DOHH2 (cell line): Measurements from ENCODE around the gene COL5A1.

ENCODE experiments used
- H3F3A ChIP-seq: fragments of 200-600 bp; sonication (generic), shearing (Covaris generic); 2 replicates; pipeline ENCODE4 v1.6.0; 2016; ENCODE audit warnings: antibody characterized with exemption, mild to moderate bottlenecking; ENCODE audit not compliant: control insufficient read depth, insufficient read depth
- H3K27ac ChIP-seq: fragments of 200-600 bp; sonication (generic); 2 replicates; pipeline ENCODE4 v1.5.1; 2014; ENCODE audit warnings: low read depth, mild to moderate bottlenecking, low read length, moderate library complexity
- H3K27me3 ChIP-seq: fragments of 200-600 bp; sonication (generic); 2 replicates; pipeline ENCODE4 v1.6.1; 2014; ENCODE audit warnings: mild to moderate bottlenecking, low read length, mixed read lengths; ENCODE audit not compliant: control insufficient read depth
- H3K36me3 ChIP-seq: fragments of 200-600 bp; sonication (generic); 2 replicates; pipeline ENCODE4 v1.6.1; 2014; ENCODE audit warnings: mild to moderate bottlenecking, low read length, moderate library complexity, mixed read lengths; ENCODE audit not compliant: control insufficient read depth
- H3K4me1 ChIP-seq: fragments of 200-600 bp; sonication (generic); 2 replicates; pipeline ENCODE4 v1.6.1; 2014; ENCODE audit warnings: mild to moderate bottlenecking, low read length, mixed read lengths; ENCODE audit not compliant: control insufficient read depth
- H3K4me2 ChIP-seq: fragments of 200-600 bp; sonication (generic); 2 replicates; pipeline ENCODE4 v1.6.0; 2014; ENCODE audit warnings: mild to moderate bottlenecking, low read length, moderate library complexity
- H3K4me3 ChIP-seq: fragments of 200-600 bp; sonication (generic); 2 replicates; pipeline ENCODE4 v1.5.1; 2014; ENCODE audit warnings: mild to moderate bottlenecking, low read length, mixed read lengths
- H3K79me2 ChIP-seq: fragments of 200-600 bp; sonication (generic); 2 replicates; pipeline ENCODE4 v1.6.1; 2014; ENCODE audit warnings: mild to moderate bottlenecking, low read length, mixed read lengths; ENCODE audit not compliant: control insufficient read depth
- H3K9me2 ChIP-seq: fragments of 200-600 bp; sonication (generic); replicated peaks from 2 replicates; pipeline ENCODE4 v1.6.1; 2014; ENCODE audit warnings: mild to moderate bottlenecking, low read length, mixed read lengths; ENCODE audit not compliant: control insufficient read depth
- H3K9me3 ChIP-seq: fragments of 200-600 bp; sonication (generic); 2 replicates; pipeline ENCODE4 v1.6.1; 2014; ENCODE audit warnings: antibody characterized with exemption, low read length, mixed read lengths; ENCODE audit not compliant: control insufficient read depth, insufficient read depth
- H4K20me1 ChIP-seq: fragments of 200-600 bp; sonication (generic); 2 replicates; pipeline ENCODE4 v1.6.0; 2014; ENCODE audit warnings: low read depth, mild to moderate bottlenecking, antibody characterized with exemption, low read length, moderate library complexity; ENCODE audit not compliant: control insufficient read depth, insufficient read depth
- CTCF ChIP-seq: fragments of 200-600 bp; sonication (generic); IDR thresholded peaks from one replicate; pipeline ENCODE4 v1.5.1; 2014; ENCODE audit warnings: antibody characterized with exemption, mild to moderate bottlenecking, low read depth, low read length; ENCODE audit not compliant: poor library complexity, severe bottlenecking
- EZH2phosphoT487 ChIP-seq: fragments of 200-600 bp; sonication (generic); IDR thresholded peaks from 2 replicates; pipeline ENCODE4 v1.6.1; 2017; ENCODE audit warnings: borderline replicate concordance, mild to moderate bottlenecking, antibody characterized with exemption, low read length, moderate library complexity, mixed read lengths

The COL5A1 gene

GRCh38 chr9:134822541-134822940 lies 180.9 kb downstream of the COL5A1 start:
- no peaks in the 10 kb centered on the region for H3K9me3 ChIP-seq
- no peak for TF ChIP-seq CTCF
- no peak for TF ChIP-seq EZH2phosphoT487
- no peaks in the 10 kb centered on the region for H3K79me2 ChIP-seq
- H3F3A ChIP-seq, result no peaks in the 10 kb centered on the region
- H3K4me3 ChIP-seq, result no peak overlapping the region
- no peaks in the 10 kb centered on the region for H3K36me3 ChIP-seq
- H3K9me2 ChIP-seq, result no peaks in the 10 kb centered on the region
- H3K4me1 ChIP-seq, result no peaks in the 10 kb centered on the region
- no peak overlapping the region for H3K27ac ChIP-seq
- no peak overlapping the region for H3K4me2 ChIP-seq
- no peaks in the 10 kb centered on the region for H4K20me1 ChIP-seq
- H3K27me3 ChIP-seq, result no peaks in the 10 kb centered on the region

GRCh38 chr9:134823623-134824022 lies 182.0 kb downstream of the COL5A1 start:
- Histone ChIP-seq H3K36me3 (no peaks in the 10 kb centered on the region), H3K79me2 (no peaks in the 10 kb centered on the region), H4K20me1 (no peaks in the 10 kb centered on the region), H3K4me2 (no peak overlapping the region), H3K9me3 (no peaks in the 10 kb centered on the region), H3K27me3 (no peaks in the 10 kb centered on the region), H3F3A (no peaks in the 10 kb centered on the region), H3K27ac (no peak overlapping the region), H3K9me2 (no peaks in the 10 kb centered on the region), H3K4me1 (no peaks in the 10 kb centered on the region), H3K4me3 (no peak overlapping the region)
- TF ChIP-seq CTCF (no peak), EZH2phosphoT487 (no peak)

- TF ChIP-seq EZH2phosphoT487, result no peak
- no peak overlapping the region for H3K27ac ChIP-seq
- H3K4me1 ChIP-seq, result no peaks in the 10 kb centered on the region
- no peak overlapping the region for H3K4me3 ChIP-seq
- H3K79me2 ChIP-seq, result no peaks in the 10 kb centered on the region
- no peaks in the 10 kb centered on the region for H3K9me2 ChIP-seq
- no peaks in the 10 kb centered on the region for H3K27me3 ChIP-seq
- H3K9me3 ChIP-seq, result no peaks in the 10 kb centered on the region
- H3K36me3 ChIP-seq, result no peaks in the 10 kb centered on the region
- H3F3A ChIP-seq, result no peaks in the 10 kb centered on the region
- H3K4me2 ChIP-seq, result no peak overlapping the region
- H4K20me1 ChIP-seq, result no peaks in the 10 kb centered on the region
Measured at GRCh38 chr9:134824583-134824982, 183.0 kb downstream of the COL5A1 start.

GRCh38 chr9:134825025-134825424 lies 183.4 kb downstream of the COL5A1 start:
- Histone ChIP-seq H3K36me3 (no peaks in the 10 kb centered on the region), H3K27me3 (no peaks in the 10 kb centered on the region)

More at GRCh38 chr9:134825025-134825424, 183.4 kb downstream of the COL5A1 start:
- no peak overlapping the region for H3K27ac ChIP-seq
- H3F3A ChIP-seq, result no peaks in the 10 kb centered on the region
- H3K9me3 ChIP-seq, result no peaks in the 10 kb centered on the region
- TF ChIP-seq EZH2phosphoT487 (no peak), CTCF (no peak)
- H3K79me2 ChIP-seq, result no peaks in the 10 kb centered on the region
- no peaks in the 10 kb centered on the region for H3K4me1 ChIP-seq
- no peak overlapping the region for H3K4me2 ChIP-seq
- no peaks in the 10 kb centered on the region for H4K20me1 ChIP-seq
- H3K9me2 ChIP-seq, result no peaks in the 10 kb centered on the region
- H3K4me3 ChIP-seq, result no peak overlapping the region
